Cortex of kidney (tissue), 1 donor: Measurements from ENCODE around the gene ICAM5.
"Not testable (repeated sequence)": the region's sequence is repeated elsewhere in the genome, so short reads cannot be mapped to it uniquely, and the experiment has no call there.

Experiments used
- DNase-seq: peaks from one replicate; lab custom pipeline; 2025; lab: John Stamatoyannopoulos, UW

Gene ICAM5

DNA sequence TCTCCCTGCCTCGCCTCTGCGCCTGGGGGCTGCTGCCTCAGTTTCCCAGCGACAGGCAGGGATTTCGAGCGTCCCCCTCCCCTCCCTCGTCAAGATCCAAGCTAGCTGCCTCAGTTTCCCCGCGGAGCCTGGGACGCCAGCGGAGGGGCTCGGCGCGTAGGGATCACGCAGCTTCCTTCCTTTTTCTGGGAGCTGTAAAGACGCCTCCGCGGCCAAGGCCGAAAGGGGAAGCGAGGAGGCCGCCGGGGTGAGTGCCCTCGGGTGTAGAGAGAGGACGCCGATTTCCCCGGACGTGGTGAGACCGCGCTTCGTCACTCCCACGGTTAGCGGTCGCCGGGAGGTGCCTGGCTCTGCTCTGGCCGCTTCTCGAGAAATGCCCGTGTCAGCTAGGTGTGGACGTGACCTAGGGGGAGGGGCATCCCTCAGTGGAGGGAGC, 19.6 kb upstream of the ICAM5 start:
- no peak for DNase-seq

- no peak for DNase-seq
These were observed 18.9 kb upstream of the ICAM5 start, which contains the start of gene ICAM1 for GRCh38 chr19:10270616-10271394. ICAM1 (plus strand) TSS chr19:10271120; CDS start chr19:10271160, 40 bp downstream.

- DNase-seq: no peak
These were observed 18.1 kb upstream of the ICAM5 start for GRCh38 chr19:10271543-10272086.

- DNase-seq: no peak
These were observed 15.2 kb upstream of the ICAM5 start for GRCh38 chr19:10274589-10274988.

- no peak for DNase-seq
These were observed 11.8 kb upstream of the ICAM5 start for GRCh38 chr19:10277795-10278589.

DNA sequence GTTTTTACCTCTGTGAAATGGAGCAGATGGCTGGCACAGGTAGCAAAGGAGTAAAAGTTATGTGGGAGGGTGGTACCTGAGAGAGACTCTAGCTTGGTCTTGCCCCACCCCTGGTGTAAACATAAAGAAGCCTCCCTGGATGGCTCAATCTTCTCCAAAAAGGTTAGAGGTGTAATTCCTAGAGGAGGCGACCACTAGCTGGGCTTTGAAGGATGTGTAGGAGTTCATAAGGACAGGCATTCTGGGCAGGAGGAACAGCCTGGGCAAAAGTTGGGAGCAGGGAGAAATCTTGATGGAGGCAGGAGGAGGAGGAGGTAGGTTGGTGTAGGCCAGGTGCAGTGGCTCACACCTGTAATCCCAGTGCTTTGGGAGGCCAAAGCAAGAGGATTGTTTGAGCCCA, 10.8 kb upstream of the ICAM5 start:
- DNase-seq: no peak

DNA sequence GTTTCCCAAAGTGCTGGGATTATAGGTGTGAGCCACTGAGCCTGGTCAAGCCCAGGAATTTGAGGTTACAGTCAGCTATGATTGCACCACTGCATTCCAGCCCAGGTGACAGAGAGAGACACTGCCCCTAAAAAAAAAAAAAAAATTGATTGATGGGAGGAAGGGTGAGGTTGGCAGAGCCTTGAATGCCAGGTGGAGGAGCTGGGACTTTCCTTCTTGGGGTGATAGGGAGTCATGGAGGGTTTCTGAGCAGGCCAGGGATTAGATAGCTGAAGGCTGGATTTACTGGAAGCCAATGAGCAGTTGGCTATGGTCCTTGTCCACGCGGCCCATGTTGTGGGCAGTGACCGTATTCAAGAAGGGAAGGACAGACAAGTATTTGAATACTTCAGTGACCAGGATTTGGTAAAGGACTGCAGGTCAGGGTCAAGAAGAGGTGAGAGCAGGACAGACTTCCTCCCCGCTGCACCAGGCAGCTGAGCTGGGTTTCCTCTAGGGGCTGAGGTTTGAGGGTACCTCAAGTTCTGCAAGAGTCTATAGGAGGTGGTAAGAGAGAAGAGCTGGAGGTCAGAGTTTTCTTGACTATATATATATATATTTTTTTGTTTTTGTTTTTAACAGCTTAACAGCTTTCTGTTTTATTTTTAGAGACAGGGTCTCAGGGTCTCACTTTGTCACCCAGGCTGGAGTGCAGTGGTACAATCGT, 9.9 kb upstream of the ICAM5 start:
- DNase-seq: no peak

- DNase-seq: not testable (repeated sequence)
These were observed 7.7 kb upstream of the ICAM5 start for GRCh38 chr19:10282043-10282442.

DNA sequence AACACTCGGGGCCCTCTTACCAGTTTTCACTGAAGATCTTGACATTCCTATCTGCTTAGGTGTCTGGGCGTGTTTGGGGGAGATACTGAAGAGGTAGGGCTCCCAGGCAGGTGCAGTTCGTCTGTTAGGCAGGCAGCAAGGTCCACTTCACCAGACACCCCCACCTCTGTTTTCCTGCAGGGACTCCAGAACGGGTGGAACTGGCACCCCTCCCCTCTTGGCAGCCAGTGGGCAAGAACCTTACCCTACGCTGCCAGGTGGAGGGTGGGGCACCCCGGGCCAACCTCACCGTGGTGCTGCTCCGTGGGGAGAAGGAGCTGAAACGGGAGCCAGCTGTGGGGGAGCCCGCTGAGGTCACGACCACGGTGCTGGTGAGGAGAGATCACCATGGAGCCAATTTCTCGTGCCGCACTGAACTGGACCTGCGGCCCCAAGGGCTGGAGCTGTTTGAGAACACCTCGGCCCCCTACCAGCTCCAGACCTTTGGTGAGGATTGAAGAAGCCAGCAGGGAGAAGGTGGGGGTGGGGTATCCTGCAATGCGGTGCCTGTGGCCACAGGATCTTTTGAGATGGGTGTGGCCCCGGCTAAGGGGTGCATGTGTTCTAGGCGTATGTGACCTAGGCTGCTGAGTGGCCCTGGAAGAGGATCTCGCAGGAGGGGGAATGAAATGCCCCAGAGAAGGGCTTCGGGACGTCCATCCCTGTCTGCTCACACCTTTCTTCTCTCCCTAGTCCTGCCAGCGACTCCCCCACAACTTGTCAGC, 6.3 kb upstream of the ICAM5 start:
- DNase-seq: no peak

- no peak for DNase-seq
These were observed 5.4 kb upstream of the ICAM5 start for GRCh38 chr19:10284065-10284959.

DNA sequence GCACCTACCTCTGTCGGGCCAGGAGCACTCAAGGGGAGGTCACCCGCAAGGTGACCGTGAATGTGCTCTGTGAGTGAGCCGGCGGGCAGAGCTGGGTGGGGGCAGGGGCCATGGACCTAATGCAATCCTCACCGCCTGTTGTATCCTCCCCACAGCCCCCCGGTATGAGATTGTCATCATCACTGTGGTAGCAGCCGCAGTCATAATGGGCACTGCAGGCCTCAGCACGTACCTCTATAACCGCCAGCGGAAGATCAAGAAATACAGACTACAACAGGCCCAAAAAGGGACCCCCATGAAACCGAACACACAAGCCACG, 4.8 kb upstream of the ICAM5 start:
- DNase-seq: no peak

DNA sequence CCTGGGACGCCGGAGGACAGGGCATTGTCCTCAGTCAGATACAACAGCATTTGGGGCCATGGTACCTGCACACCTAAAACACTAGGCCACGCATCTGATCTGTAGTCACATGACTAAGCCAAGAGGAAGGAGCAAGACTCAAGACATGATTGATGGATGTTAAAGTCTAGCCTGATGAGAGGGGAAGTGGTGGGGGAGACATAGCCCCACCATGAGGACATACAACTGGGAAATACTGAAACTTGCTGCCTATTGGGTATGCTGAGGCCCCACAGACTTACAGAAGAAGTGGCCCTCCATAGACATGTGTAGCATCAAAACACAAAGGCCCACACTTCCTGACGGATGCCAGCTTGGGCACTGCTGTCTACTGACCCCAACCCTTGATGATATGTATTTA, 4.4 kb upstream of the ICAM5 start:
- no peak for DNase-seq

DNA sequence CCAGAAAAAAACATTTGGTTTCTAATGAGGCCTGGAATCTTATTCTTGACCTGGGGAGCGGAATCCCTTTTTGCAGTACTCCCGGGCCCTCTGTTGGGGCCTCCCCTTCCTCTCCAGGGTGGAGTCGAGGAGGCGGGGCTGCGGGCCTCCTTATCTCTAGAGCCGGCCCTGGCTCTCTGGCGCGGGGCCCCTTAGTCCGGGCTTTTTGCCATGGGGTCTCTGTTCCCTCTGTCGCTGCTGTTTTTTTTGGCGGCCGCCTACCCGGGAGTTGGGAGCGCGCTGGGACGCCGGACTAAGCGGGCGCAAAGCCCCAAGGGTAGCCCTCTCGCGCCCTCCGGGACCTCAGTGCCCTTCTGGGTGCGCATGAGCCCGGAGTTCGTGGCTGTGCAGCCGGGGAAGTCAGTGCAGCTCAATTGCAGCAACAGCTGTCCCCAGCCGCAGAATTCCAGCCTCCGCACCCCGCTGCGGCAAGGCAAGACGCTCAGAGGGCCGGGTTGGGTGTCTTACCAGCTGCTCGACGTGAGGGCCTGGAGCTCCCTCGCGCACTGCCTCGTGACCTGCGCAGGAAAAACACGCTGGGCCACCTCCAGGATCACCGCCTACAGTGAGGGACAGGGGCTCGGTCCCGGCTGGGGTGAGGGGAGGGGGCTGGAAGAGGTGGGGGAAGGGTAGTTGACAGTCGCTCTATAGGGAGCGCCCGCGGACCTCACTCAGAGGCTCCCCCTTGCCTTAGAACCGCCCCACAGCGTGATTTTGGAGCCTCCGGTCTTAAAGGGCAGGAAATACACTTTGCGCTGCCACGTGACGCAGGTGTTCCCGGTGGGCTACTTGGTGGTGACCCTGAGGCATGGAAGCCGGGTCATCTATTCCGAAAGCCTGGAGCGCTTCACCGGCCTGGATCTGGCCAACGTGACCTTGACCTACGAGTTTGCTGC, 2.7 kb upstream of the ICAM5 start, which contains the start of gene ICAM4:
TSS of gene ICAM4 (plus strand) at position 153 of the 935 bp plus-strand sequence. CDS start at position 211, 58 bp downstream.
- DNase-seq: no peak

GRCh38 chr19:10288662-10289166, 1.0 kb upstream of the ICAM5 start:
- no peak for DNase-seq

DNA sequence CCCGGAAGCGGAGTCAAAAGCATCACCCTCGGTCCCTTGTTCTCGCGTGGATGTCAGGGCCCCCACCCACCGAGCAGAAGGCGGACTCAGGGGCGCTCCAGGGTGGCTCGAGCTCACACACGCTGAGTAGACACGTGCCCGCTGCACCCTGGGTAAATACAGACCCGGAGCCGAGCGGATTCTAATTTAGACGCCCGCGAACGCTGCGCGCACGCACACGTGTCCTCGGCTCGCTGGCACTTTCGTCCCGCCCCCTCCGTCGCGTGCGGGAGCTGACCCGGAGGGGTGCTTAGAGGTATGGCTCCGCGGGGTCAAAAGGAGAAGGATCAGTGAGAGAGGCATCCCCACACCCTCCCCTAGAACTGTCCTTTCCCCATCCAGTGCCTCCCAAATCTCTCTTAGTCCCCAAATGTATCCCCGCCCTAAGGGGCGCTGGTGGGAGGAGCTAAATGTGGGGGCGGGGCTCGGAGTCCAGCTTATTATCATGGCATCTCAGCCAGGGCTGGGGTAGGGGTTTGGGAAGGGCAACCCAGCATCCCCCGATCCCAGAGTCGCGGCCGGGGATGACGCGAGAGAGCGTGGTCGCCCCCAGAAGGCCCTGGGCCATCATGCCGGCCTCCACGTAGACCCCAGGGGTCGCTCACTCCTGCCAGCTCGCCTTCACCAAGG, 451 bp upstream of the ICAM5 start:
- no peak for DNase-seq

GRCh38 chr19:10290357-10290875, 664 bp downstream of the ICAM5 start:
- DNase-seq: no peak

GRCh38 chr19:10290876-10291553, 1.3 kb downstream of the ICAM5 start:
- DNase-seq: no peak
